SK-MEL-5 (cell line): ENCODE measurements around the gene UFC1. TPM values are rescaled to one million over a fixed set of nuclear protein-coding genes. Genes with fewer than 3 reads are reported as not detected.

Experiments
- DNase-seq: peaks from one replicate; pipeline ENCODE4 v3.0.0-alpha.2; 2016; ENCODE audit warnings: low read depth, low spot score
- in situ Hi-C: cut with HindIII; loops from 2 replicates; pipeline ENCODE4 v1.10.0; 2016; ENCODE audit warnings: low sequenced_read_pairs, high pct_unique_total_duplicates, low pct_unique_long_range_greater_than_20kb
- small RNA-seq, 2 experiments: library from RNA; depleted of rRNA; stranded (forward); fragments of <200 nt; gene quantifications; one replicate each; pipeline ENCODE3, GENCODE V24; 2014
- total RNA-seq: library from RNA; depleted of rRNA; stranded (reverse); fragments of >200 nt; shearing (Covaris generic); gene quantifications from 2 replicates; pipeline ENCODE4 v1.2.3, GENCODE V29; 2014; rRNA removed

The UFC1 gene
- total RNA-seq, 1 experiment from 2014 or later, result 89.2 TPM

GRCh38 chr1:161198194-161198896 is 44.6 kb downstream of the UFC1 start:
- in situ Hi-C loops, result no loop called here
- peak; percentile 37 for DNase-seq

DNA sequence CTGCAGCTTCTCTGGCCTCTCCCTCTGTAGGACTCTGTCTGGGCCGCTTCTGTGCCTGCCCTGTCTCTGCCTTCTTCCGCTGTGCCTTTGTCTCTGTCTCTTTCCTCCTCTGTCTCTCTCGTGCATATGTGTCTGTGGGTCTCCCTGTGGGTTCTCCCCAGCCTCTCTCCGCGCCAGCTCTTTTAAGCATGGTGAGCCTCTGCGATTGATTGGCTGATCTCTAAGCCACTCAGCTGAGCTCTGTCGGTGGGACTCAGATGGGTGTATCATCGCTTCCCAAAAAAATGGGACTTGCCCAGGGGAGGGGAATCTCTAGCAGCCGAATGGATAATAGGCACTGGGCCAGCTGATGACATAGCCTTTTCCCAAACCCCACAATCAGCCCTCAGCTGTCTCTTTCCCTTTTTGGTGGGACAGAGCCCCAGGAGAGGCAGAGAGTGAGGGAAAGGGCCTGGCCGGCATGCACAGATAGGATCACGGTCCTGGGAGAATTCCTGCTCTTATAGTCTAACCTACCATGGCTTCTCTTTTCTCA is 45.2 kb downstream of the UFC1 start, which contains the start of gene ADAMTS4:
Gene ADAMTS4 (minus strand): TSS at position 158 of the 535 bp plus-strand sequence. CDS start 427 bp downstream, outside the sequence.
- DNase-seq, result no peak
- in situ Hi-C loops, result no loop called here

- DNase-seq, result no peak
- in situ Hi-C loops, result loop anchor here (25.0 kb wide), 1 partner anchor 188 kb away; no protein-coding TSS in a partner anchor
These were observed 45.8 kb downstream of the UFC1 start for GRCh38 chr1:161199506-161200139.

- in situ Hi-C loops, result loop anchor here (25.0 kb wide), 1 partner anchor 187 kb away; no protein-coding TSS in a partner anchor
- no peak for DNase-seq
These were observed 46.7 kb downstream of the UFC1 start for GRCh38 chr1:161200421-161200991.

GRCh38 chr1:161200992-161201835 is 47.4 kb downstream of the UFC1 start:
- in situ Hi-C loops, result loop anchor here (25.0 kb wide), 1 partner anchor 186 kb away; no protein-coding TSS in a partner anchor

DNA sequence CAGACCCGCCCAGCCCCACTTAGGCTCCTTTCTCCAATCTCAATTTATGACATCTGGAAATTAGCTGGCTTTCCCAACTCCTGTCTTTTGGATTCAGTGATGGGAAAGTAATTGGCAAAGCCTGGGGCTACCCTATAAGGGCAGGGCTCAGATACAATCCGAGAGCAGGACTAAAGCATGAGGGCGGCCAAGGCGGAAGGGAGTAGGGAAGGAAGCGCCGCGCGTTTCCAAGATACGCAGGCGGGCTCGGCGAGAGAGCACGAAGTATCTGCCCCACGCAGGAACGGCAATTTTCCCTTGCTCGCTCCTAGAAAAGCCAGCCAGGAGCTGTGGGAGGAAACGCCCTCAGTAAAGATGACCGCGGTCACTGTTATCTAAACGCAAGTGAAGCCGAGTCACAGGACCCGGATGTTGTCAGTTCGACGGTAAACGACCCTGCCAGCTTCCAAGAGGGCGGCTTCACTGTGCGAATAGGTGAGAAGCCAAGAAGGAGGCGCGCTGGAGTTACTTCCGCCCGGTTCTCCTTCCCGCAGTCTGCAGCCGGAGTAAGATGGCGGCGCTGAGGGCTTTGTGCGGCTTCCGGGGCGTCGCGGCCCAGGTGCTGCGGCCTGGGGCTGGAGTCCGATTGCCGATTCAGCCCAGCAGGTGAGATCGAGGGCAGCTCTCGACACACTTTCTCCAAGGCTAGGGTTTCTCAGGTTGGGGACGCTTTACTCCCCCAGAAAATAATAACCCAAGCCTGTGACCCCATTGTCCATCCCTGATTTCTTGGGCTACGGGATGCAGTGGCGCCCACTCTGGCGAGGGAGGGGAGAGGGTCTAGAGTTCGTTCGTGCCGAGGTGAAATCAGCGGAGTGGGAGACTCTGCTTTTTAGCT is 48.3 kb downstream of the UFC1 start, which contains the start of gene NDUFS2:
Gene NDUFS2 (plus strand): TSS at position 532 of the 877 bp plus-strand sequence. CDS start 19 bp downstream, at position 551.
- in situ Hi-C loops, result loop anchor here (25.0 kb wide), 1 partner anchor 185 kb away; no protein-coding TSS in a partner anchor
- peak; percentile 99 for DNase-seq

More at GRCh38 chr1:161200992-161201835, 47.4 kb downstream of the UFC1 start:
- DNase-seq, result no peak

- in situ Hi-C loops, result loop anchor here (25.0 kb wide), 1 partner anchor 181 kb away; no protein-coding TSS in a partner anchor
- DNase-seq, result no peak
These were observed 52.8 kb downstream of the UFC1 start for GRCh38 chr1:161206411-161207140.

DNA sequence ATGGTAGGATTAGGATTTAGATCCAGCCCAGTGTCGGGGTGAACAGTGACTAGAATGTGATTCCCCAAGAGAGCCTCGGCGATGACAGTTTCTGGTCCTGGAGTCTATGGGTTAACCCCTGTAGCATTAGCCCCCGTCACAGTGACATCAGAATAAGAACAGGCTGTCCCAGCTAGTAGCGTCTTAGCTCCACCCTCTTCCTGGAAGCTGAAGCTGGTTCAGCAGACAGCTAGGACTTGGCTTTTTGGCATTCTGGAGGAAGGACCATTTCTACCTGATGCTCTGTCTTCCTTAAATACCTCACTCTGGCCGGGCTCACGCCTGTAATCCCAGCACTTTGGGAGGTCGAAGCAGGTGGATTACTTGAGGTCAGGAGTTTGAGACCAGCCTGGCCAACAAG is 53.4 kb downstream of the UFC1 start:
- no peak for DNase-seq

More for the DNA sequence above, 53.4 kb downstream of the UFC1 start:
- in situ Hi-C loops, result loop anchor here (25.0 kb wide), 1 partner anchor 180 kb away; no protein-coding TSS in a partner anchor

Small RNAs within 50 kb of the gene (small RNA-seq; reads per million reads assigned to genes)
- 0 reads per million in 2 experiments for gene RF01225

Other genes starting within 250 kb of the UFC1 start
- 0.69 and 0.90 TPM in 2 replicates for gene ITLN2, start 199.2 kb upstream of the UFC1 start, total RNA-seq
- gene F11R, start 132.8 kb upstream of the UFC1 start, total RNA-seq, result 6.4 and 7.3 TPM in 2 replicates
- 0.98 and 1.8 TPM in 2 replicates for gene TSTD1, start 115.0 kb upstream of the UFC1 start, total RNA-seq
- 48.9 and 50.4 TPM in 2 replicates for gene USF1, start 108.0 kb upstream of the UFC1 start, total RNA-seq
- gene ARHGAP30, start 84.1 kb upstream of the UFC1 start, total RNA-seq, result not detected in 2 replicates
- 0.11 and 0.21 TPM in 2 replicates for gene NECTIN4, start 64.4 kb upstream of the UFC1 start, total RNA-seq
- gene KLHDC9, start 55.6 kb upstream of the UFC1 start, total RNA-seq, result not detected in 2 replicates
- 84.1 and 92.3 TPM in 2 replicates for gene PFDN2, start 35.9 kb upstream of the UFC1 start, total RNA-seq
- gene NIT1, start 35.9 kb upstream of the UFC1 start, total RNA-seq, result 23.5 and 27.2 TPM in 2 replicates
- gene DEDD, start 21.3 kb upstream of the UFC1 start, total RNA-seq, result 18.8 and 22.8 TPM in 2 replicates
- 4.0 and 4.7 TPM in 2 replicates for gene USP21, start 5.5 kb downstream of the UFC1 start, total RNA-seq
- gene PPOX, start 12.4 kb downstream of the UFC1 start, total RNA-seq, result 11.1 and 13.8 TPM in 2 replicates
- 53.9 and 55.9 TPM in 2 replicates for gene B4GALT3, start 23.5 kb downstream of the UFC1 start, total RNA-seq
- gene ADAMTS4, start 45.1 kb downstream of the UFC1 start, total RNA-seq, result 0.03 TPM in 1 of 2 replicates, not detected in the other
- 134 and 147 TPM in 2 replicates for gene NDUFS2, start 48.4 kb downstream of the UFC1 start, total RNA-seq
- 2.6 TPM in 1 of 2 replicates, not detected in the other for gene FCER1G, start 61.3 kb downstream of the UFC1 start, total RNA-seq
- gene APOA2, start 69.7 kb downstream of the UFC1 start, total RNA-seq, result not detected in 2 replicates
- 11.3 and 11.7 TPM in 2 replicates for gene TOMM40L, start 72.1 kb downstream of the UFC1 start, total RNA-seq
- gene NR1I3, start 84.2 kb downstream of the UFC1 start, total RNA-seq, result not detected in 2 replicates
- gene PCP4L1, start 104.8 kb downstream of the UFC1 start, total RNA-seq, result not detected in 2 replicates
- gene MPZ, start 156.0 kb downstream of the UFC1 start, total RNA-seq, result 3.4 and 3.6 TPM in 2 replicates
- 36.6 and 53.0 TPM in 2 replicates for gene SDHC, start 160.4 kb downstream of the UFC1 start, total RNA-seq
- gene CFAP126, start 213.9 kb downstream of the UFC1 start, total RNA-seq, result not detected in 2 replicates